Fibroblast of peridontal ligament (primary cell): ENCODE data around the gene HMGN4.

Source experiments
- DNase-seq: peaks from one replicate; pipeline ENCODE4 v3.0.0-alpha.2; 2010; ENCODE audit errors: extremely low read depth

Gene HMGN4

DNA sequence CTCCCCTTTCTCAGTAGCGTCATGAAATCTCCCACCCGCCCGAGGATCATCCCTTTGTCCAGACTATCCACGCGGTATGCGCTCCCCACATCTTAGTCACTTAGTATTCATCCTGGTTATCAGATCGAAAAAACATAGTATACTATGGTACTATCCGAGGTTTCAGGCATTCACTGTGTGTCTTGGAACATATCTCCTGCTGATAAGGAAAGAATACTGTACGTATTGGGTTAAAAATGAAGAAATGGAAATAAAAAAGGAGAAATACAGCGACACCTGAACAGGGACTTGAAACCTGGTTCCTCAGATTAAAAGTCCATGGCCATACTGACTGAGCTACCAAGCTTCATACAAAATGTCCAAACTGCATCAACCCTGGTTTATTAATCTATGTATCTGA lies 14.0 kb downstream of the HMGN4 start:
- DNase-seq: no peak

DNA sequence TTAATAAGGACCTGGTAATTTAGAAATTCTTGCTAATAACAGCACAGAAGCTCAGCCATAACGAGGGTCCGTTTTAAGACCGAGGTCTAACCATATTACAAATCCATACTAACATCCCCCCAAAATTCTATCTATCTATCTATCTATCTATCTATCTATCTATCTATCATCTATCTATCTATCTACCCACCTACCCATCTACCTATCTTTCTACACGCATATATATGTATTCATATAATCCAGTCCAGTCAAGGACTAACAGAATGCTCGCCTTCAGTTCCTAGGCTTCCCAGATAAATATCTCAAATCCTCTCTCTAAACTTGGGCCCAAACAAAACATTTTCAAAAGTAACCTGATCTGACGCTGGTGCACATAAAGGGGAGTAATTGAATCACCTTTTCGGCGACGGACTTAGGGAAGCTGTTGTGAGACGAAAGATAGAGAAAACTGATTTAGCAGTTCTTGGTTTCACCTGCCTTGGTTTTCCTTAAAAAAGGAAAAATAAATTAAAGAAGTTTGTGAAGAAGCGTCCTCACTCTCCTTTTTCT lies 14.5 kb downstream of the HMGN4 start:
- no peak for DNase-seq

DNA sequence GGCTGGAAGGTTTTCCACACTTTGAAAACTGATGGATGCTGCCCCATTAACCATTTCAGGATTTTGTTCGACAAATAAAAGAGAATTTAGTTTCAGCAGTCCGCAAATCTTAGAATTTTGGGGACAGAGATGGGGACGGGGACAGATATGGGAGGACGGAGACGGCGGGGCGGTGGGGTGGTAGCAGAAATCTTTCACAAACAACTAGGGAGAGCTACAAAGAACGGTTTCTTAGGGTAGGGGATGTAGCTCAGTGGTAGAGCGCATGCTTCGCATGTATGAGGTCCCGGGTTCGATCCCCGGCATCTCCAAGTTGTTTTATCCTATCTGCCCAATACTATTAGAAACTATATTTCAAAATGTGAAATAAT lies 15.1 kb downstream of the HMGN4 start:
- DNase-seq: peak; percentile 82

DNA sequence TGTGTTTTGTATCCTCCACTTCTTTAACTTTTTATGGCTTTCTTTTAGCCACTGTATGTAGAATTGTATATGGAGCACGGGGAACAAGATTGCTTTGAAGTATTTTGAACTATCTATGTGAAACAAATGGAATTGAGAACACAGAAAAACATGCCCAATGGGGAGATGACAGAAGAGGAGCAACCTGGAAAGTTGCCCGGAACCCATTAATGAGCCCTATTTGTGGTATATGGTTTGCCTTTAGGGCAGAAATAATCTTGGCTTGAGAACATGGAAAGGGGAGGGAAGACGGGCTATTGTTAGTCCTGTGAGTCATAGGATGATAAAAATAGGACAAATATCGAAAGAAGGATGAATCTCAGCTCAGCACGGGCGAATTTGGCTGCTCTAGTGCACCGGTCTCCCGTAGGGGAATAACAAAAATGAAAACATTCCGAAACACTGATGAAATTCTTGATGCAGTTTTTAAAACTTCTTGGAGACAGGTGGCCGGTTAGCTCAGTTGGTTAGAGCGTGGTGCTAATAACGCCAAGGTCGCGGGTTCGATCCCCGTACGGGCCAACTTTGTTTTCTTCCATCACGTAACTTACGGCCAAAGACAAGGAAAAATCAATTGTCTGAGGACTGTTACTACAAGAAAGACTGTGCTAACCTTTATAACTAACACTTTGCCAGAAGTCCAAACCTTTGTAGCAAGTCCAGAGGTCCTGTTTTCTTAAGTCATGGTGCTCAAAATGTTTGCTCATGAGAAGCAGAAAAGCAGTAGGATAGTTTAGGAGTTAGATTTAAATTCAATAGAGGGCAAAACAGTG lies 15.7 kb downstream of the HMGN4 start:
- DNase-seq: peak; percentile 96

DNA sequence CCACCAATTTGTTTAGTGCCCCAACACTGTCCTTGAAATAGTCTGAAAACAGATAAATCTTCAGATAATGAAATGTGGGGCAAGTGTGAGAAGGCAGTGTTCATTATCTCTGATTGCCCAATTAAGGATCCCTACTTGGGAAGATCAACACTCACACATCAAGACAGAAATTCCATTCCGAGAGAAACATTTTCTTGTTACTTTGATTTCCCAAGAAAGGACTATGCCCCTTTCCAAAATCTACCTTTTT lies 16.2 kb downstream of the HMGN4 start:
- DNase-seq: no peak

DNA sequence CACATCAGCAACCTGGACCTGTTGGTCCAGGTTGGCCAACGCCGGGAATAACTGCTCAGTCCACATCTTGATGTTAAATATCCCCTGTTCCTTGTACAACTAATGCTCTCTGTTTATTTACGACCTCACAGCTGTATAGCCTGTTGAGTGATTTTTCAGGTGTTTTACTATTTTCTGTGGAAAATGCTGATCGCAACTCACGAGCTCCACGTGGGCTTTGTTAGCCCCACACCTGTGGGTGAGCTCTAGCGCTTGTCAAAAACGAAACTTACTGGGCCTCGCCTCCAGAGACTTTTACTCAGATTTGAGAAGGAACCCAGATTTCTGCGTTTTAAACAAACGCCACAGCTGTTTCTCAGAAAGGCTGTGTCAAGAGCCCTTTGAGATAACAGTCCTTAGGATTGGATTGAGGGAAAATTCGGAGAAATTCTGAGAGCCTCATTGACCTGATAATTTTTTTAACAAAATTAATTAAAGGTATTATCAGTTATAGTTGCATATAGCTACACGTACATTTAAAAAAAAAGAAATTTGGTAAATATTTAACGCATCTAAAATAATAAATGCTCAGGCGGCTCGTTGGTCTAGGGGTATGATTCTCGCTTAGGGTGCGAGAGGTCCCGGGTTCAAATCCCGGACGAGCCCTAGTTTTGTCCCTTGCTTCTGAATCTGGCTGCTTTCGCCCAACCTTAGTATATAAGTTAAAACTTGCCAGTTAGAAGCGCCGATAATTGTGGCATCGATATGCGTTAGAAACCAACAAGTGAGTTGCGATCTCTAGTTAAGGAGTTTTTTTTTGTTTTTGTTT lies 16.7 kb downstream of the HMGN4 start:
- peak; percentile 75 for DNase-seq

DNA sequence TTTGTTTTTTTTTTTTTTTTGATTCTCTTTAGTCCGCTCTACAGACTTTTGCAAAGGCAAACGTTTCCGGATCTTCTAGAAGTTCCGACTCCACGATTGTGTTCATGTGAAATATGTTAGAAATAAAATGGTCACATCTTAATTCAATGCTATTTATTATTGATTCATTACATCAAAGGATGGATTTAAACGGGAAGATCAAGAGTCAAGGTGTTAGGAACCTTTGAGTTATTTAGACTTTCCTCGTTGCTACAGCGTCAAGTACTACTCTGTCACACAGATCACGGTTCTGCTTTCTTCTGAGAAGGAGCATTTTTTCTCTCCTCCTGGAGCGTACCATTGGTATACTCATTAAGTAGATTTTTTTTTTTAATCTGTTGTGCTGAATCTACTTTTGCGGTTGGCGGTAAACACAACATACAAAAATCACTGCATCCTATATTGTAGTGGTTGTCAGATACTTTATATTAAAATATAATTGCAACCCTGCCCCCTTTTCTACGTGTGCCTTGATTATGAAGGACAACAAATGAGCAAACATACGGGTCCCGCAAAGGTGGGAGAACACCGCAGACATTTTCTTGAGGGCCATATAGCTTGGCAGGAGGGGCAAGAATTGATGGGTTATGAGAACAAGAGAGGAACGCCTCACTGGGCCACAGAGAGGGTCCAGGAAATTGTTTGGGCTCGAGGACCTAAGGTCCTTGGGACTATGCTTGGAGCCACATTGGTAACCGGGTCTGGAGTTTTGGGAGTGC lies 17.5 kb downstream of the HMGN4 start:
- DNase-seq: no peak

DNA sequence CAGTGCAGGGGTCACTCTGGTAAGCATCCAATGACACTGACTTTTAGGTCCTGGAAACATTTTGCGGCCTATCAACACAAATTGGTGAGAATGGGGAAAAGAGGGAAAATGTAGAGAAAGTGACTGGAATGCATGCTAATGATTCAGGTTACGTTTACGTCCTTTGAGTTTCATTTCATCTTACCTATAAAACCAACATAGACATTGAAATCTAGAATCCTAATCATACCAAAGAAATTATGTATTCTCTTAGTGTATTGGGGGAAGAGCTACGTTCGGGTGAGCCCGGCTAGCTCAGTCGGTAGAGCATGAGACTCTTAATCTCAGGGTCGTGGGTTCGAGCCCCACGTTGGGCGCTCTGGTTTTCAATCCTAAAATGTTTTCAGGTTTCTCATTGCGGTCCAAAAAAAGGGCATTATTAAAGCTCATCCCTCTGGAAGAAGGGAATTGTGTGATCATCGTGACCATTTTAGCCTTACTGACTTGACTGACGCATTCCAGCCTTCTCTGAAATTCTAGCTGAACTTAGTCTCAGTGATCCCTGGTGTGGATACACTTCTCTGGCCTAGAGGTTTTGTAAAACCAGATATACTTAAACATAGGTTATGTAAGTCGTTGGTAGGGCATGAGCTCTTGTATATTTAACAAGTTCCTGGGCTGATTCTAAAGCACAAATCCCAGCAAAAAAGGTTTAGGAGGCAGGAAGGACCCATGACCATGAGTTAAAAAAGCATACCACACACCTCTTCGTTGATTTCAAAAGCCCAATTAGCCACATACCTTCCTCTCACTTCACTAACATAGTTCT lies 18.3 kb downstream of the HMGN4 start:
- peak; percentile 97 for DNase-seq

DNA sequence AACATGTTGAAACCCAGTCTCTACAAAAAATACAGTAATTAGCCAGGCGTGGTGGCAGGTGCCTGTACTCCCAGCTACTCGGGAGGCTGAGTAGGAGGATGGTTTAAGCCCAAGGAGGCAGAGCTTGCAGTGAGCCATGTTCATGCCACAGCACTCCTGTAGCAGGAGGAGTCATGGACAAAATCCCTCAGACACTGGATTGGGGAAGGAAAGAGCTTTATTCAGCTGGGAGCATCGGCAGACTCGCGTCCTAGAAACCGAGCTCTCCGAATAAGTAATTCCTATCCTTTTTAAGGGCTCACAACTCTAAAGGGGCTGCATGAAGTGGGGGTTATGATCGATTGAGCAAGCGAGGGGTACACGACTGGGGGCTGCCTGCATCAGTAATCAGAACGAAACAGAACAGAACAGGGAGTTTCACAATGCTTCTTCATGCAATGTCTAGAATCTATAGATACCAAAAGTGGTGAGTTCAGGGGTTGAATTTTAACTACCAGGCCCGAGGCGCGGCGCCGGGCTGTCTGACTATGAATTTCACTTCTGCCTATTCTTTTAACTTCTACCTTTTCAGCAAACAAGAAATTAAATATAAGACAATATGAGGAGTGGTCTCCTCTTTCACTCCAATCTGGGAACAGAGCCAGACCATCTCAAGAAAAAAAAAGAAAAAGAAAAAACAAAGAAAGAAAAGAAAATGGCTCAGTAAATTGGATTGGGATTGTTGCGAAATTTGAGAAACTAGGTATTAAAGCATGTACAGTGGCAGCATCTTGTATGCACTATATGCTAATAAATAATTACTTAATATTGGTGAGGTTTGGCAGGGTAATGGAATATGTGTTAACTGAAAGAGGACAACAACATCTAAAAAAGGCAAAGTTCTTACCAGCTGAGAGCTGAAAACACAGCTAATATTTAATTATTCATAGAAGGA lies 23.6 kb downstream of the HMGN4 start:
- DNase-seq: no peak

DNA sequence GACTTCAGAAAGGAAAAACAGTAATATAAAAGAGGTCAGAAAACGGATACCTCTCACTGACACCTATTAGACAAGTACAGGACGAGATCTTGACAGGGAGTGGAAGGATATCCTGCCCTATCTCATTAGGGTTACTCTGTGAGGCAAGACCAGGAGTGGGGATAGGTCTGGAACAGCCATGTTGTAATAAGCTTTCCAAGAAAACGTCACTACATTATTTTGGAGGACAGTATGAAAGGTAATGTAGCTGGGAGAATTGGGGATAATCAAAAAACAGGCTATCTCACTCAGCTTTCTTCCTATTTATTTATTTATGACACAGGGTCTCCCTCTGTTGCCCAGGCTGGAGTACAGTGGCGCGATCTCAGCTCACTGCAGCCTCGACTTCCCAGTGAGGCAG lies 25.3 kb downstream of the HMGN4 start:
- DNase-seq: no peak

DNA sequence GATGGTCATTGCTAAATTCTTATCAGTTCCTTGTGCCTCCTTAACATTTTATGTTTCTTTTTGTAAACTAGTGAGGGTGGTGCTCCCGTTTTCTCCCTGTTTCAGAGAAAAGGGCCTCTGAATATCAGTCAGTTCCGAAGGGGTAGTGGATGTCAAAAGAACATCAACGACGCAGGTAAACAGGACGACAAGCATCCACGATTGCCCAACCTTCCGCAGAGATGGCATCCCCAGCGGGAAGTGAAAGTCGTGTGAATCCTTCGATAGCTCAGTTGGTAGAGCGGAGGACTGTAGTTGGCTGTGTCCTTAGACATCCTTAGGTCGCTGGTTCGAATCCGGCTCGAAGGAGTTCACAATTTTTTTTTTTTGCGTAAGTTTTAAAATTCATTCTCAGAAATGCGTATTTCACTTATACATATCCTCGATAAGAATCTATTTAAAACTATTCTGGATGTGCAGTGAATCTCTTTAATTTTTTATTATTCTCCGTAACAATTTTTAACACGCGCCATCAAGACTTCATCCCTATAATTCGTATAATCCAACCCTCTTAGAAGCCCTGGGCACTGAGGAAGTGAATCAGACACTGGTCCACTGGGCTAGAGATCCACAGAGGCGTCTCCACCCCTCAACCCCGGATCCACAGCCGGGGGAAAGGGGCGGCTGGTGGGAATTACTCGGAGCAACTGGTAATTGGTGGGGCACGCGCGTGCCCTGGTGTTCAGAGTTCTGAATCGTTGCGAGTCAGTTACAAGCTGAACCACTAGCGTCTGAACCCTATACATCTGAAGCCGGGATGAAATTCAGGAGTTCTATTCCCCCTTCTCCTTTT lies 30.7 kb downstream of the HMGN4 start:
- peak; percentile 96 for DNase-seq

DNA sequence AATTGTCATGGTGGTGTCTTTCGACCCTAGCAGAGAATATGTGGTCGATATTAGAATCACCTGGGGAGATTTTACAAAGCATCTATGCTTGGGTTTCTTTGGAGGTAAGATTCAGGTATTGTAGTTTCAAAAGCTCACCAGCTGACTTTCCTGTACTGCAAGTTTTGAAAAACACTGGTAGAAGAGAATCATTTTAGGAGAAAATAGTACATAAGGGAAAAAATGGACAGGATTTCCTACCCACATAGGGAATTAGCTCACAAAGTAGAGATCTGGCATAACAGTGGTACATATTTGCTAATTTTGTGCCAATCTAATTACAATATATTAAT lies 31.2 kb downstream of the HMGN4 start:
- DNase-seq: no peak

DNA sequence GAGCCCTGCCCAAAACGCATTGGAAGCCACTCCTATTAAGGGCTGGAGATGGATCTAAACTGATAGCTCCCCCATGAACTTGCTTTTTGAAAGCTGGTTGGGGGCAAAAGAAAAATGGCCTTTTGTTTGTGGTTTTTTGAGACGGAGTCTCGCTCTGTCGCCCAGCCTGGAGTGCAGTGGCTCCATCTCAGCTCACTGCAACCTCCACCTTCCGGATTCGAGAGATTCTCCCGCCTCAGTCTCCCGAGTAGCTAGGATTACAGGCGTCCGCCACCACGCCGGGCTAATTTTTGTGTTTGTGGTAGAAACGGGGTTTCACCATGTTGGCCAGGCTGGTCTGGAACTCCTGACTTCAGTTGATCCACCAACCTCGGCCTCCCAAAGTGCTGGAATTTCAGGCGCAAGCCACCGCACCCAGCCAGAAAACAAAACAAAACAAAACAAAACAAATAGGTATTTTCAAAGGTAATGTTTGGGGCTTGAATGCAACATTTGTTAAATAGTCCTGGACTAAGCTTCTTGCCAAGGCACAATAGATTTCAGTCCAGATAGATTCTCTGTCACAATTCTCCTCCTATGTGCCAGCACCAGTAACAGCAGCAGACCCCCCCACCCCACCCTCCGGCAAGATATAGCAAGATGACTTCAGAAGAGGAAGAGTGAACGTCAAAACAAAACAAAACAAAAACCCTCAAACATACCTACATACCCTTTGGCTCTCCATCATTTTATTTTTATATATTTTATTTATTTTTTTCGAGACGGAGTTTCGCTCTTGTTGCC lies 32.1 kb downstream of the HMGN4 start:
- no peak for DNase-seq

DNA sequence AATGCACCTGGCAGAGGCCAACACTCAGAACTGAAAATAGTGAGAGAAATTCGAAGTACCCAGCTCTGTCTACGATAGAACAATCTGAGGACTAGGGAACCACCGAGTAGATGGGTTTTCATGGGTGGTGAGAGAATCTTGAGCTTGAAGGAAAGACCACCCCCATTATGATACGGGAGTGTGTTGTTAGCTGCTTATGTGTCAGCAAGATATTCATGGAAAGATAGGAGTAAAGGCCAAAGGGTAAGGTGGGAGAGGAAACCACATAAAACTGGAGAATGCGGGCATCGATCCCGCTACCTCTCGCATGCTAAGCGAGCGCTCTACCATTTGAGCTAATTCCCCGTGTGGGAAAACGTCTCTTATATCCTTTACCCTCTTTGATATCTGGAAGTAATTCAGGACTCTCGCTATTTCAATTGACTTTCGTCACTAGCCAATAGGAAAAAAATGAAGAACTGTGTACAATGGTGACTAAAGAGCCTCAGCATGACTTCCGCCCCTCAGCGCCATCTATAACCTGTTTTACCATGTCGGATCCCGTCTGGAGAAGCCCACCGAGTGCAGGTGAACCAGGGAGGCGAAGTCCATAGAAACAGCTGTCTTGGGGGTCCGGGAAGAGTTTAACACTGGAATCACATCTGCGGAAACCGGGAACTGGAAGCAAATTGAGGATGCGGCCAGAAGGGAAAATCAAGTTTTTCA lies 33.6 kb downstream of the HMGN4 start:
- peak; percentile 96 for DNase-seq

DNA sequence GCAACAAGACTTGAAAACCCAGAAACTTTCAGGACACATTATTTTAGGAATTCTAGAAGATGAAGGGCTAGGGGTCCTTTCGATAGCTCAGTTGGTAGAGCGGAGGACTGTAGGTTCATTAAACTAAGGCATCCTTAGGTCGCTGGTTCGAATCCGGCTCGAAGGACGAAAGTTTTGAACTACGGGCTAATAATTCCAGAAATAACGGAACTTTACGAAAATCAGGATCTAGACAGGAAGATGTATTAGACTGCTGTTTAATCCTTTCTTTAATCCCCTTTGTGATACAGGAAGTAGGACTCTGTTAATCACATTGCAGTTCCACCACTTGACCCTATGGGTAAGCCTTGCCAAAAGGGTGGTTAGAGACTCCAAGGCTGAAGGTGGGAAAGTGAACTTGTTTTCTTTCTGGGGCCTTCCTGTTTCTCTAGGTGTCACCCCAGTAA lies 37.4 kb downstream of the HMGN4 start:
- peak; percentile 34 for DNase-seq

DNA sequence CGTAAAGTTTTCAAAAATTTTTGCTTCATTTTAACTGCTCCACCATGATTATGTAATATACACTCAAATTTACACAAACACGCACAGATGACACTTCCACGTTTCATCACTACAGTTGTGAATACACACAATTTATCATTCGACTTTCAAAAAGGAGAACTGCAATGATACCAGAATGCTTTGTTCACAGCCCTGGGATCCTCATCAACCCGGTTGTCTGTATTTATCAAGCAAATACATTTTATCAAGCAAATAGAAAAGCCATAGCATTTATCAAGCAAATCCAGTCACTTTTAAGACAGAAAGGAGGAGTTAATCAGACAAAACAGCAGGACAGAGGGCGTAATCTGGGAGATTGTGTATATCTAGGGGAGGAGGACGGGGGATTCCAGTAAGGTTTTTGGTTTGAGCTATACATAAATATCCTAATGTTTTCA lies 38.3 kb downstream of the HMGN4 start:
- no peak for DNase-seq

DNA sequence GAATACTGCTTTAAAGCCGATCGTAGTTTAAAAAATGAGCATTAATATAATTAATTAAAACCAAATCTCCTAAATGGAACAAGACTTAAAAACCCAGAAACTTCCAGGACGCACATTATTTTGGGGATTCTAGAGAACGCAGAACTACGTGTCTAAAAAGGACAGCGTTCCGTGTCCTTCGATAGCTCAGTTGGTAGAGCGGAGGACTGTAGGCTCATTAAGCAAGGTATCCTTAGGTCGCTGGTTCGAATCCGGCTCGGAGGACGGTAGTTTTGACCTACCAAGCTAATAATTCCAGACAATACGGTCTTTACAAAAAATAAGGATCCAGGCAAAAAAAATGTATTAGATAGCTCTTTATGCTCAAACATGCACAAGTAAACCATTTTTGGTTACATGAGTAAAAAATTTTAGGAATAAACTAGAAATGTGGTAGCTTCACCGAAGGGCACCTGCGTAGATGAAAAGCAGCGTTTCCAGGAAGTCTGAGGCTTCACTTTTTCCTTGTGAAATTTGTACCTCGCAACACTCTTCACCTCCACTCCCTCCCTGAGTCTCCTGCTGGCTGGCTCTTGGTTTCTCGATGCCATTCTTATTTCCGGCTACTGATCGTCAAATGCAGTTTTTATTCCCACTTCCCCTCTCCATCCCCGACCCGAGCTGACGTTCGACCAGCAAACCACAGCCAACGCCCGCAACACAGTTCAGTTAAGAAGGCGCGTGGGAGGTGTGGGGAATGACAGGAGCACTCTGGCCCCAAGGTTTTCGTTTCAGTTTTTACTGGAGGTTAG lies 39.0 kb downstream of the HMGN4 start:
- DNase-seq: peak; percentile 86
